ENCODE measurements around the gene PPP1R14B. TPM values are rescaled to one million over a fixed set of nuclear protein-coding genes. Genes with fewer than 3 reads are reported as not detected.

The PPP1R14B gene
- total and polyA plus RNA-seq, 2 of the 13 experiments (the other 11 are each of a cell fraction or from before 2014, with no cell fraction given): 110 to 148 TPM

DNA sequence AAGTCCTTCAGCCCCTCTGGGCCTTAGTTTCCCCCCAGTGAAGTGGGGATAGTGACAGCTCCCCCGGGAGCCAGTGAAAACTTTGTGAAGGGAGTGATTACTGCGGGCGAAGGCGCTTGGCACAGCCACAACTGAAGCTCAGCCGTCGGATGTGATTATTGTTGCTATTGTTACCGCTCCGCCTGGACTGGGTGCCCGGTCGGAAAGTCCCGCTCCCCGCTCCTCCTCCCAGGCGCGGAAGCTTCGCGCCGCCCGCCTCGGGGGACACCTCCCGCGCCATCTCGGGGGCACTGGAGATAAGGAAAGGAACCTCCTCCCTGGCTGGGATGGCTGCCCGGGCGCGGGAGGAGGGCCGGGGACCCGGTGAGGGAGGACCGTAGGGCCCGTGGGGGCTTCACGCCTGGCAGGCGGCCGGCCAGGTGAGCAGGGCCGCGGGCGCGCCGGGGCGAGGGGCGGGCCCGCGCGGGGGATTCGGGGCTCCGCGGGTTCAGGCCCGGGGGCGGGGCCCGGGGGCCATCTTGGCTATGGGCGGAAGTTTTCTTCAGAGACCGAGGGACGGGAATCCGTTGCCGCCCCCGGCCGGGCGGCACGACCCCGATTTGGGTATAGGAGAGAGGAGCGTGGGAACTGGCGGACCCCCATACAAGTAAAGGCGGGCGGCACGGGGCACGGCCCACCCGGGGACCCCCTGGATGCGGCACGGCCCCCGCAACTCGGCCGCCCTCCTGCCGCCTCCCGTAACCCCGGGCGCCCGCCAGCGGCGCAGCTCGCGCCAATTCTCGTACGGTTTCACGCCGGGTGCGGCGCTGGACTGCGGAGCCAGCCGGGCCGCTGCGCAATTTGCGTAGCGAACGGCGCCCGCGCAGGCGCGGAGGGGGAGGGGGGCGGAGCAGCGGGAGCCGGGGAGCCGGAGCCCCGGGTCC, 38.5 kb upstream of the PPP1R14B start, which contains the start of gene GPR137 (continued):
- TF ChIP-seq ZNF383 (CRISPR knock-in tag; IDR thresholded peaks at IDR 0.05; ENCODE audit: borderline replicate concordance) (no peak), ZNF720 (CRISPR knock-in tag; IDR thresholded peaks at IDR 0.05) (no peak), HNRNPLL (IDR thresholded peaks at IDR 0.05; ENCODE audit: low read depth, low read length, poor library complexity, severe bottlenecking) (peak; percentile 100), NFRKB (IDR thresholded peaks at IDR 0.05) (no peak), MTF2 (CRISPR knock-in tag; IDR thresholded peaks at IDR 0.05; ENCODE audit: borderline replicate concordance) (no peak), FOXA1 (IDR thresholded peaks at IDR 0.05) (no peak), FOXA1 (CRISPR knock-in tag; IDR thresholded peaks at IDR 0.05) (no peak), KLF6 (CRISPR knock-in tag; IDR thresholded peaks at IDR 0.05) (0 out of 2 replicates have a peak, but pooled peaks have one; percentile 36), PRPF4 (IDR thresholded peaks at IDR 0.05; ENCODE audit: low read depth, low read length, poor library complexity, severe bottlenecking) (no peak), ZSCAN21 (CRISPR knock-in tag; IDR thresholded peaks at IDR 0.05; ENCODE audit: borderline replicate concordance) (0 out of 2 replicates have a peak, but pooled peaks have one; percentile 14), ZFP62 (CRISPR knock-in tag; IDR thresholded peaks at IDR 0.05) (no peak), KDM2A (CRISPR knock-in tag; IDR thresholded peaks at IDR 0.05; ENCODE audit: borderline replicate concordance, low read depth) (peak; percentile 7), SALL1 (CRISPR knock-in tag; IDR thresholded peaks at IDR 0.05) (no peak)
- TF ChIP-seq, protein P1, sequence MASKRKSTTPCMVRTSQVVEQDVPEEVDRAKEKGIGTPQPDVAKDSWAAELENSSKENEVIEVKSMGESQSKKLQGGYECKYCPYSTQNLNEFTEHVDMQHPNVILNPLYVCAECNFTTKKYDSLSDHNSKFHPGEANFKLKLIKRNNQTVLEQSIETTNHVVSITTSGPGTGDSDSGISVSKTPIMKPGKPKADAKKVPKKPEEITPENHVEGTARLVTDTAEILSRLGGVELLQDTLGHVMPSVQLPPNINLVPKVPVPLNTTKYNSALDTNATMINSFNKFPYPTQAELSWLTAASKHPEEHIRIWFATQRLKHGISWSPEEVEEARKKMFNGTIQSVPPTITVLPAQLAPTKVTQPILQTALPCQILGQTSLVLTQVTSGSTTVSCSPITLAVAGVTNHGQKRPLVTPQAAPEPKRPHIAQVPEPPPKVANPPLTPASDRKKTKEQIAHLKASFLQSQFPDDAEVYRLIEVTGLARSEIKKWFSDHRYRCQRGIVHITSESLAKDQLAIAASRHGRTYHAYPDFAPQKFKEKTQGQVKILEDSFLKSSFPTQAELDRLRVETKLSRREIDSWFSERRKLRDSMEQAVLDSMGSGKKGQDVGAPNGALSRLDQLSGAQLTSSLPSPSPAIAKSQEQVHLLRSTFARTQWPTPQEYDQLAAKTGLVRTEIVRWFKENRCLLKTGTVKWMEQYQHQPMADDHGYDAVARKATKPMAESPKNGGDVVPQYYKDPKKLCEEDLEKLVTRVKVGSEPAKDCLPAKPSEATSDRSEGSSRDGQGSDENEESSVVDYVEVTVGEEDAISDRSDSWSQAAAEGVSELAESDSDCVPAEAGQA (IDR thresholded peaks at IDR 0.05; ENCODE audit: low read depth): 0 out of 2 replicates have a peak, but pooled peaks have one; percentile 14
- TF ChIP-seq, protein P1 (CRISPR knock-in tag; IDR thresholded peaks at IDR 0.05; ENCODE audit: borderline replicate concordance): no peak
- TF ChIP-seq, protein P2, sequence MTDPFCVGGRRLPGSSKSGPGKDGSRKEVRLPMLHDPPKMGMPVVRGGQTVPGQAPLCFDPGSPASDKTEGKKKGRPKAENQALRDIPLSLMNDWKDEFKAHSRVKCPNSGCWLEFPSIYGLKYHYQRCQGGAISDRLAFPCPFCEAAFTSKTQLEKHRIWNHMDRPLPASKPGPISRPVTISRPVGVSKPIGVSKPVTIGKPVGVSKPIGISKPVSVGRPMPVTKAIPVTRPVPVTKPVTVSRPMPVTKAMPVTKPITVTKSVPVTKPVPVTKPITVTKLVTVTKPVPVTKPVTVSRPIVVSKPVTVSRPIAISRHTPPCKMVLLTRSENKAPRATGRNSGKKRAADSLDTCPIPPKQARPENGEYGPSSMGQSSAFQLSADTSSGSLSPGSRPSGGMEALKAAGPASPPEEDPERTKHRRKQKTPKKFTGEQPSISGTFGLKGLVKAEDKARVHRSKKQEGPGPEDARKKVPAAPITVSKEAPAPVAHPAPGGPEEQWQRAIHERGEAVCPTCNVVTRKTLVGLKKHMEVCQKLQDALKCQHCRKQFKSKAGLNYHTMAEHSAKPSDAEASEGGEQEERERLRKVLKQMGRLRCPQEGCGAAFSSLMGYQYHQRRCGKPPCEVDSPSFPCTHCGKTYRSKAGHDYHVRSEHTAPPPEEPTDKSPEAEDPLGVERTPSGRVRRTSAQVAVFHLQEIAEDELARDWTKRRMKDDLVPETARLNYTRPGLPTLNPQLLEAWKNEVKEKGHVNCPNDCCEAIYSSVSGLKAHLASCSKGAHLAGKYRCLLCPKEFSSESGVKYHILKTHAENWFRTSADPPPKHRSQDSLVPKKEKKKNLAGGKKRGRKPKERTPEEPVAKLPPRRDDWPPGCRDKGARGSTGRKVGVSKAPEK (CRISPR knock-in tag; IDR thresholded peaks at IDR 0.05; ENCODE audit: borderline replicate concordance): no peak
- TF ChIP-seq, protein P3, sequence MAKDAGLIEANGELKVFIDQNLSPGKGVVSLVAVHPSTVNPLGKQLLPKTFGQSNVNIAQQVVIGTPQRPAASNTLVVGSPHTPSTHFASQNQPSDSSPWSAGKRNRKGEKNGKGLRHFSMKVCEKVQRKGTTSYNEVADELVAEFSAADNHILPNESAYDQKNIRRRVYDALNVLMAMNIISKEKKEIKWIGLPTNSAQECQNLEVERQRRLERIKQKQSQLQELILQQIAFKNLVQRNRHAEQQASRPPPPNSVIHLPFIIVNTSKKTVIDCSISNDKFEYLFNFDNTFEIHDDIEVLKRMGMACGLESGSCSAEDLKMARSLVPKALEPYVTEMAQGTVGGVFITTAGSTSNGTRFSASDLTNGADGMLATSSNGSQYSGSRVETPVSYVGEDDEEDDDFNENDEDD (CRISPR knock-in tag; IDR thresholded peaks at IDR 0.05; ENCODE audit: borderline replicate concordance): peak; percentile 27; the same call in 1 of the 2 replicates

All from HepG2 (cell line).